GM12801 (cell line): Measurements from ENCODE around the gene JMJD8.

Experiments used
- TF ChIP-seq, protein P1 (sequence below): IDR thresholded peaks from one replicate; pipeline ENCODE4 v1.5.1; 2011; ENCODE audit warnings: control low read depth; ENCODE audit not compliant: insufficient read length; ENCODE audit errors: extremely low read depth

The JMJD8 gene

DNA sequence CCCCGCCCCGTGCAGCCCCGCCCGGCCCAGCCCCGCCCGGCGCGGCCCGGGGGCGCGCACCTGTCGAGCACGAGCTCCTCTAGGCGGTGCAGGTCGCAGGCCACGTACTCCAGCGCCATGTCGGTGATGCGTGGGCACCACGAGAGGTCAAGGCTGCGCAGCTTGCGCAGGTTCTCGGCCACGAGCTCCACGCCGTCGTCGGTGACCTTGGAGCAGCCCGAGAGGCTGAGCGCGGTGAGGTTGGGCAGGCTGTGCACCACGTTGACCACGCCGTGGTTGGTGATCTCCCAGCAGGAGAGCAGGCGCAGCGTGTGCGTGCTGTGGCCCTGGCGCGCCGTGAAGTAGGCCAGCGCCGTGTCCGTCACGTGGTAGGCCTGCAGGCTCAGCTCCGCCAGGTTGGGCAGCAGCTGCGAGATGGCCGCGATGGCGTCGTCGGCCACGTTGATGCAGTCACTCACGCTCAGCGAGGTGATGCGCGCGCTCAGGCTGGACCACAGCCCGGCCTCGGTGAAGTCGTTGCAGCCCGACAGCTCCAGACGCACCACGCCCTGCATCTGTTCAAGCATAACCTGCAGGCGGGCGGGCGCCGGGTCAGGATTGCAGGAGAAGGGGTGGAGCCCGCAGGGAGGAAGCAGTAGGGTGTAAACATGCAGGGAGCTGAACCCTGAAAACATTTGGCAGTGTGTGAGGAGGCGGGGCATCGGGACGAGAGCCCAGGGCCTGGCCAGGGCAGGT, 11.4 kb upstream of the JMJD8 start:
- TF ChIP-seq, protein P1, sequence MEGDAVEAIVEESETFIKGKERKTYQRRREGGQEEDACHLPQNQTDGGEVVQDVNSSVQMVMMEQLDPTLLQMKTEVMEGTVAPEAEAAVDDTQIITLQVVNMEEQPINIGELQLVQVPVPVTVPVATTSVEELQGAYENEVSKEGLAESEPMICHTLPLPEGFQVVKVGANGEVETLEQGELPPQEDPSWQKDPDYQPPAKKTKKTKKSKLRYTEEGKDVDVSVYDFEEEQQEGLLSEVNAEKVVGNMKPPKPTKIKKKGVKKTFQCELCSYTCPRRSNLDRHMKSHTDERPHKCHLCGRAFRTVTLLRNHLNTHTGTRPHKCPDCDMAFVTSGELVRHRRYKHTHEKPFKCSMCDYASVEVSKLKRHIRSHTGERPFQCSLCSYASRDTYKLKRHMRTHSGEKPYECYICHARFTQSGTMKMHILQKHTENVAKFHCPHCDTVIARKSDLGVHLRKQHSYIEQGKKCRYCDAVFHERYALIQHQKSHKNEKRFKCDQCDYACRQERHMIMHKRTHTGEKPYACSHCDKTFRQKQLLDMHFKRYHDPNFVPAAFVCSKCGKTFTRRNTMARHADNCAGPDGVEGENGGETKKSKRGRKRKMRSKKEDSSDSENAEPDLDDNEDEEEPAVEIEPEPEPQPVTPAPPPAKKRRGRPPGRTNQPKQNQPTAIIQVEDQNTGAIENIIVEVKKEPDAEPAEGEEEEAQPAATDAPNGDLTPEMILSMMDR: no peak

DNA sequence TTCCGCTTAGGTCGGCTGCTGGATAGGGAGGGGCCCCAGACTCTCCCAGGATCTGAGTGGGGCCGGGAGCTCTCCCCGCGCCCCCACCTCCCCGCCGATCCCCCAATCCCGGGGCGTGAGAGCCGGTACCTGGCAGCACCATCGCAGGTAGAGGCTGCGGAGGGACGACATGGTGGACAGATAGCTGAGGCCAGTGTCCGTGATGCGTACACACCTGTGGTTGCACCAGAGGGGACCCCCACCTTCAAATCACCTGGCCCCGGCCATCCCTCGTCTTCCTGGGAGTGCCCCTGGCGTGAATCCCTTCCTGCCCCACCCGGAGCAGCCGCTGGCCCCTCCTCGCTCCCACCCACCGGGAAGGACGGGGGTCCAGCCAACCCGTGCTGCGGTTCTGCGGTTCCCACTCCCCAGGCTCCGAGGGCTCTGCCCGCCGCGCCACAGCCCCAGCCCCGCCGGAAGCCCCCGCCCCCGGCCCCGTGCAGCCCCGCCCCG, 10.8 kb upstream of the JMJD8 start:
- TF ChIP-seq, protein P1: no peak

DNA sequence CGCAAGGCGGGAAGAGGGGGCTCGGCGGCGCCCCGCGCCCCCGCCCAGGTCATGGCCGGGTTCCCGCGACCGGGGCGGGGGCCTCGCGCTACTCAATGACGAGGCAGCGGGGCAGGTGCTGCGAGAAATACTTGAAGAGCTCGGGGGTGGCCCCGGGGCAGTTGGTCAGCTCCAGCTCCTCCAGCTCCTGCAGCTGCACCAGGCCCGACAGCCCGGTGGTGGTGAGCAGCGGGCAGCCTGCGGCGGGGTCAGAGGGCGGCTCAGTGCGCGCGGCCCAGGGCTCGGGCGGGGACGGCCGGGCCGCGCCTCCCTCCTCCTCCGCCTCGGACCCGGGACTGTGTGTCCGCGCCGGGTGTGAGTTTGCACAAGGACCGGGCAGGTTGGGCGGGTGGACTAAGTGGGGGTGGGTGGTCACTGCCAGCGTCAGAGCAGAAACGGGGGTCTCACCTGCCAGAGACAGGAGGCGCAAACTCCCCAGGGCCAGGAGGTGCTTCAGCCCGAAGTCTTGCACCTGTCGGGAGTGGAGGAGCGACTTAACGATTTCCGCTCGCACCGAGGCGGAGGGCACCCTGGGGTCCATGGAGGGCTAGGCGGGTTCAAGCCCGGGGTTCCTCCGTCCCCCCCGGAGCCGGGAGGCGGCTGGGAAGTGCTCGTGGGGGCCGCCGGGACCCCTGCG, 10.2 kb upstream of the JMJD8 start:
- TF ChIP-seq, protein P1: no peak

DNA sequence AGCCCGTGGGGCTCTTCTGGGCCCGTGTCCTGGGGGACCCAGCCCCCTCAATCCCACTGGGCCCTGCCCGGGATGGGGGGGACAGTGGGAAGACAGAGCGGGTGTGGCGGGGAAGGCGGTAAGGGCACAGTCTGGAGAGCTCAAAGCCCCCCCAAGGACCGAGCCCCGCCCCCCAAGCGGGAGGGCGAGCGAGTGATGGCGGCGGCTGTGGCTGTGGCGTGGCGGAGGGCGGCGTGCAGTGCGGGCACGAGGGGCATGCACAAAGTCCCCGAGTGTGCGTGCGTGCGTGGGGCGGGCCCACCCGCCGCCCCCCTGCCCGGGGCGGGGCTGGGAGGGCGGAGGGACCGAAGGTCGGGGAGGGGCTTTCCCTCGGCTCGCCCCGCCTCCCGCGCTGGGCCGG, 9.6 kb upstream of the JMJD8 start:
- TF ChIP-seq, protein P1: no peak

DNA sequence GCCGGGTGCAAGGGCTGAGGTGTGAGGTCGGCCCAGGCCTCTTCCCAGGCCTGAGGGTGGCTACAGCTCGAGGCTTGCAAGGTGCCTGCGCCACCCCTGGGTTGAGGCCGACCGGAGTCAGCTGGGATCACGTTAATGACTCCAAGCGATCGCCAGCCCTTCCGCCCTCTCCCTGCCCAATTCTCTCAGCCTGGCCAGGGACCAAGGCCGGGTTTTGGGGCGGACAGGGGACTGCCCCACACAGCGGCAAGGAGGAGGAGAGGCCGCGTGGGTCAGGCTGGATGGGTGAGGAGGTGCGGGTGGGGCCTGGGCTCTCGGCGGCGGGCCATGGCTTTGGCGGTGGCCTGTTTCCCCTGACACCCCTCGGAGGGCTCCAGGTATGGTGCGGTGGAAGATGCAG, 9.2 kb upstream of the JMJD8 start:
- TF ChIP-seq, protein P1: no peak

DNA sequence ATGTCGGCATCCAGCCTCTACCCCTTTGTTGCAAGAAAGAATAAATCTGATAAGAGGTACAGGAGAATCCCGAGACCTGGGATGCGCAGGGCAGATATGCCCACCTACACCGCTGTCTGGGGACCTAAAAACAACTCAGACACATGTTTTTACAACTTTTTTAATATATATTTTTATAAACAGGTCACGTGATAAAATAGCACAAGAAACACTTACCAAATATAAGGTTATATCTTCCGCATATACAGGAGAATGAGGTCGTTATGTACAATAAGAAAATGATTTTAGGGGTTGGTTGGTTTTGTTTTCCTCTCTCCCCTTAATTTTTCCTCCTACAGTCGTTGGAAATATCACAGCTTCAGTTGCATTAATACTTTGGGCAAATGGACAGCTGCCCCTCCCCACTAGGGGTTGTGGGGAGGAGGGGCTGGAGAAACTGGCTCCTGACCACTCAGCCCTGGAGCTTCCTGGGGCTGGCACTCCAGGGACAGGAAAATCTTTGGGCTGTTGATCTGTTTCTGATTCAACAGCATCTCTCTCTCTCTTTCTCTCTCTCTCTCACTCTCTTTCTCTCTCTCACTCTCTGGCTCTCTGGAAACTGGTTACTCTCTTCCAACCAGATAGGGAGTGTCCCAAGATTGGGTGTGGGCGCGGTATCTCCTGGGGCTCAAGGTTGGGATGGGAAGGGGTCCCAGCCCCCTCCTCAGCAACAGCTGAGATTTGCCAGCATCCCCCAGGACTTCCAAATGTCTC, 8.4 kb upstream of the JMJD8 start:
- TF ChIP-seq, protein P1: no peak

DNA sequence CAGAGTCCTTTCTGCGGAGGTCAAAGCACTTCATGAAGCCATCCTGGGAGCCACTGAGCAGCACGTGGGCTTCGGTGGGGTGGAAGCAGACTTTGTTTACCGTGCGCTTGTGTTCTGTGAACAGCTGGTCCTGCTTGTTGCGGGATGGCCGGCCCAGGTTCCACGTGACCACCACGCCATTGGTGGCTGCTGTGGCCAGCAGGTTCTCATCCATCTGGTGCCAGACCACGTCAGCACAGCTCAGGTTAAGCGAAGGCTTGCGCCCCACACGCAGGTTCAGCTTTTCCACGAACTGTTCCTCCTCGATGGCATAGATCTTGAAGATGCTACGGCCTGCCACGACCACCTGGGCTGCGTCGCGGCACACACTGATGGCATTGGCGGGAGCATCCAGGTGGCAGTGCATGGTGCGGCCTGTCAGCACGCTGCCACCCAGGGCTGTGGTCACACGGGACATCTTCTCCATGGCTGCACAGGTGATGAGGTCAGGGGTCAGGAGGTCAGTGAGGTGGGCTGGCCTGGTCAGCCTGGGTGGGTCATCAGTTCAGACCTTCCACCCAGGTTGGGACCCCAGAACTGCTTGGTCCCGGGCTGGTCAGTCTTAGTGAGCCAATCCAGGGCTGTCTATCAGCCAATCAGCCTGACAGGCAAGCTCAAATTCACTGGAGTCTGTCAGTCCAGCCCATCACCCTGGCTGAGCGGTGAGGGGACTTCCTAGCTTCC, 5.2 kb upstream of the JMJD8 start:
- TF ChIP-seq, protein P1: no peak
